Trophoblast cell (in vitro differentiated cells and primary cell): ENCODE results near the gene PRDM16.
A peak's percentile ranks its signal among the peaks of the same experiment; 100 is the strongest.

Experiments used
- DNase-seq, 2 donors: peaks; one replicate each; pipeline ENCODE4 v3.0.0-alpha.2; 2016
- H2AFZ ChIP-seq: 2 replicates; pipeline ENCODE4 v1.6.1; 2013; ENCODE audit warnings: low read length, moderate library complexity, mild to moderate bottlenecking; ENCODE audit not compliant: insufficient read depth, poor library complexity
- H2AK5ac ChIP-seq: 2 replicates; pipeline ENCODE4 v1.6.1; 2013; ENCODE audit warnings: mild to moderate bottlenecking, low read length
- H2BK120ac ChIP-seq: 2 replicates; pipeline ENCODE4 v1.6.1; 2013; ENCODE audit warnings: low read length, mild to moderate bottlenecking, moderate library complexity; ENCODE audit not compliant: insufficient read depth, poor library complexity
- H2BK12ac ChIP-seq: 2 replicates; pipeline ENCODE4 v1.6.1; 2013; ENCODE audit warnings: mild to moderate bottlenecking, low read length, moderate library complexity
- H2BK5ac ChIP-seq: 2 replicates; pipeline ENCODE4 v1.6.1; 2013; ENCODE audit warnings: low read length, low read depth, moderate library complexity, mild to moderate bottlenecking; ENCODE audit not compliant: poor library complexity
- H3K14ac ChIP-seq: 2 replicates; pipeline ENCODE4 v1.6.1; 2013; ENCODE audit warnings: mild to moderate bottlenecking, low read length
- H3K18ac ChIP-seq: 2 replicates; pipeline ENCODE4 v1.6.1; 2013; ENCODE audit warnings: mild to moderate bottlenecking, low read length
- H3K23ac ChIP-seq: 2 replicates; pipeline ENCODE4 v1.6.1; 2013; ENCODE audit warnings: low read length
- H3K27ac ChIP-seq: 2 replicates; pipeline ENCODE4 v1.5.1; 2013; ENCODE audit warnings: low read depth, mild to moderate bottlenecking, inconsistent platforms, low read length, moderate library complexity
- H3K27me3 ChIP-seq: 2 replicates; pipeline ENCODE4 v1.6.1; 2013; ENCODE audit warnings: inconsistent platforms, mild to moderate bottlenecking, low read length, moderate library complexity; ENCODE audit not compliant: insufficient read depth
- H3K36me3 ChIP-seq, 2 experiments: 1 replicate in 1 of 2; 2 replicates in 1 of 2; pipeline ENCODE4 v1.6.1; 2013; ENCODE audit warnings: low read length in 2 of 2, mild to moderate bottlenecking in 2 of 2, moderate library complexity in 1 of 2; ENCODE audit not compliant: insufficient read depth in 2 of 2, control insufficient read depth in 1 of 2
- H3K4ac ChIP-seq: 2 replicates; pipeline ENCODE4 v1.6.1; 2013; ENCODE audit warnings: low read depth, mild to moderate bottlenecking, low read length, moderate library complexity
- H3K4me1 ChIP-seq, 2 experiments: 1 replicate in 1 of 2; 2 replicates in 1 of 2; pipeline ENCODE4 v1.6.1; 2013; ENCODE audit warnings: low read length in 2 of 2, mild to moderate bottlenecking in 2 of 2, moderate library complexity in 1 of 2; ENCODE audit not compliant: insufficient read depth in 2 of 2, control insufficient read depth in 1 of 2
- H3K4me2 ChIP-seq: 2 replicates; pipeline ENCODE4 v1.6.1; 2013; ENCODE audit warnings: inconsistent platforms, mild to moderate bottlenecking, low read length, moderate library complexity
- H3K4me3 ChIP-seq: 2 replicates; pipeline ENCODE4 v1.5.1; 2013; ENCODE audit warnings: mild to moderate bottlenecking, low read depth, low read length, inconsistent platforms
- H3K79me1 ChIP-seq: one replicate; pipeline ENCODE4 v1.6.1; 2013; ENCODE audit warnings: low read length
- H3K79me2 ChIP-seq: 2 replicates; pipeline ENCODE4 v1.6.1; 2013; ENCODE audit warnings: low read length, mild to moderate bottlenecking; ENCODE audit not compliant: control insufficient read depth, insufficient read depth, poor library complexity
- H3K9ac ChIP-seq: 2 replicates; pipeline ENCODE4 v1.6.1; 2013; ENCODE audit warnings: mild to moderate bottlenecking, low read length
- H3K9me3 ChIP-seq: 2 replicates; pipeline ENCODE4 v1.6.1; 2013; ENCODE audit warnings: low read depth, mild to moderate bottlenecking, control low read depth, inconsistent platforms, low read length; ENCODE audit not compliant: insufficient read depth
- H4K12ac ChIP-seq: 2 replicates; pipeline ENCODE4 v1.6.1; 2013; ENCODE audit warnings: low read depth, mild to moderate bottlenecking, low read length, moderate library complexity
- H4K8ac ChIP-seq: 2 replicates; pipeline ENCODE4 v1.6.1; 2013; ENCODE audit warnings: low read depth, mild to moderate bottlenecking, low read length, moderate library complexity
- H4K91ac ChIP-seq: one replicate; pipeline ENCODE4 v1.6.1; 2013; ENCODE audit warnings: low read depth, mild to moderate bottlenecking, low read length, moderate library complexity
- WGBS: extraction: QIAGEN DNeasy Blood & Tissue Kit; methylation state at CpG from one replicate; pipeline ENCODE4 v1.1.7; 2013; ENCODE audit warnings: missing lambda C conversion rate; ENCODE audit not compliant: insufficient read length, insufficient coverage; ENCODE audit errors: extremely low coverage; 5-methylcytosine and 5-hydroxymethylcytosine counted together

Gene PRDM16

DNA sequence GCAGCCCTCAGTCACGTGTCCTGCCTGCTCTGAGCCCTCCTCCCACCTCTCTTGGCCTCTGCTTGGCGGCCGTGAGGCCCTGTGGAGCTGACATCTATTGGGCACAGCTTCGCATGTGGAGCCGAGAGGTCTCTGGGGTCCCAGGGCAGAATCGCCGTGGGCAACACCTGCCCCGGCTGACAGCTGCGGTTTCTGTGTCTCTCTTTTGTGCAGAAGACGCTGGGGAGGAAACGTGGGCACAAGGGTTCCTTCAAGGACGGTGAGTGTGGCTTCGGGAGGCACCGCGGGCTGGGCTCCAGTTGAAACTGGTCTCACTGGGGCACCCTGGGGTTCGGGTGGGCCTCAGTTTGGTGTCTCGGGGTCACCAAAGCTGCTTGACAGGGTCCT is 396.9 kb downstream of the PRDM16 start:
- Histone ChIP-seq H3K79me2 (peaks cover 2% of the 10 kb centered on the region), H3K4me2 (no peak overlapping the region), H3K18ac (no peak overlapping the region), H3K27ac (no peak overlapping the region), H3K79me1 (peaks cover 7% of the 10 kb centered on the region), H3K23ac (no peak overlapping the region), H2BK12ac (no peak overlapping the region), H4K8ac (no peak overlapping the region), H3K4me3 (no peak overlapping the region), H3K9me3 (peaks cover 7% of the 10 kb centered on the region), H2AK5ac (no peak overlapping the region), H4K91ac (no peak overlapping the region), H4K12ac (no peak overlapping the region), H3K27me3 (no peaks in the 10 kb centered on the region), H3K4ac (no peak overlapping the region), H3K14ac (no peak overlapping the region), H2BK5ac (no peak overlapping the region), H3K9ac (no peak overlapping the region), H2BK120ac (no peak overlapping the region), H3K36me3 (peaks cover 0 to 6% of the 10 kb centered on the region in 2 experiments), H3K4me1 (peaks cover 15 to 19% of the 10 kb centered on the region in 2 experiments), H2AFZ (no peak overlapping the region)
- DNase-seq = no peak
- no CpG with 5 or more reads among the region's 17 CpGs for WGBS

DNA sequence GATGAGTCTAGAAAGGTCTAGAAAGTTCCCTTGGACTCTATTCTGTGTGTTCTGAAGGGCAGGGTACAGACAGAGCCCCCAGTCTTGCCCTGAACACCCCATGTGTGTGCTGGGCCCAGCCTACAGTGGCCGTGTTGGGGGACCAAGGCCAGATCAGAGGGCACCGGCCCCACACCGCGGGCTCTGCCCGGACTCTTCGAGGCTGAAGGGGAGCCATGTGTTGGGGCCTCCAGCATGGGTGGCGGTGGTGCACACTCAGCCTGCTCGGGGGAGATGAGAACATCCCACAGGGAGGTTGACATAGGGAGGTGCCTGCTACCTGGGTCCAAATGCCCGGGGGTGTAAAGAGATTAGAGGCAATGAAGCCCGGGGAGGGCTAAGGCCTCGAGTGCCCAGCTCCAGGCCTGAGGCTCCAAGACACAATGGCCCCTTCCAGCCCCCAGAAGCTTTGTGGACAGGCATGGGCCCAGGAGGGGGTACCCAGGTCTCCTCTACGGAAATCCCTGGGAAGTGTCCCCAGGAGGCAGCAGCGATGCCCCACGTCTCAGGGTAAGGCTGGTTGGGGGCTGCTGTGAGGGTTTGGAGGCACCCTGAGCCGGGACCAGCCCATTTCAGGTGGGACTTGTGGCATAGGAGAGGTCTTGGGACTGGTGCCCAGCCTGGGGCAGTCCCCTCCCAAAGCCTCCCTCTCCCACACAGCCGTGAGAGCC is 397.5 kb downstream of the PRDM16 start:
- Histone ChIP-seq H3K23ac (no peak overlapping the region), H3K9me3 (peaks cover 7% of the 10 kb centered on the region), H3K4me3 (no peak overlapping the region), H2BK12ac (no peak overlapping the region), H4K12ac (no peak overlapping the region), H3K27me3 (no peaks in the 10 kb centered on the region), H3K14ac (peak overlapping the region; percentile 7), H2BK5ac (no peak overlapping the region), H3K79me2 (peaks cover 4% of the 10 kb centered on the region), H2AK5ac (no peak overlapping the region), H3K79me1 (peaks cover 9% of the 10 kb centered on the region), H2BK120ac (no peak overlapping the region), H3K9ac (no peak overlapping the region), H2AFZ (no peak overlapping the region), H3K4me2 (no peak overlapping the region), H3K18ac (no peak overlapping the region), H3K4ac (no peak overlapping the region), H4K8ac (no peak overlapping the region), H3K27ac (no peak overlapping the region), H3K4me1 (peaks cover 14 to 17% of the 10 kb centered on the region in 2 experiments), H4K91ac (peak overlapping the region; percentile 13), H3K36me3 (peaks cover 0 to 6% of the 10 kb centered on the region in 2 experiments)
- DNase-seq = peak in 1 of 2 donors; percentile 15
- WGBS = no CpG with 5 or more reads among the region's 16 CpGs

- Histone ChIP-seq H2BK12ac (peak overlapping the region; percentile 25), H3K4ac (no peak overlapping the region), H2AK5ac (no peak overlapping the region), H3K18ac (no peak overlapping the region), H2AFZ (no peak overlapping the region), H4K8ac (no peak overlapping the region), H2BK5ac (no peak overlapping the region), H3K27ac (no peak overlapping the region), H3K4me3 (no peak overlapping the region), H3K14ac (no peak overlapping the region), H3K4me1 (peaks cover 12 to 18% of the 10 kb centered on the region in 2 experiments), H4K12ac (no peak overlapping the region), H3K9me3 (peaks cover 7% of the 10 kb centered on the region), H2BK120ac (no peak overlapping the region), H3K79me1 (peaks cover 6% of the 10 kb centered on the region), H3K79me2 (peaks cover 4% of the 10 kb centered on the region), H4K91ac (peak overlapping the region; percentile 13), H3K36me3 (peaks cover 0 to 6% of the 10 kb centered on the region in 2 experiments), H3K9ac (no peak overlapping the region), H3K4me2 (no peak overlapping the region), H3K23ac (no peak overlapping the region), H3K27me3 (no peaks in the 10 kb centered on the region)
- peak; percentile 97 to 98 for DNase-seq
- WGBS = no CpG with 5 or more reads among the region's 35 CpGs
Measured at GRCh38 chr1:3467096-3468036, 398.4 kb downstream of the PRDM16 start.

DNA sequence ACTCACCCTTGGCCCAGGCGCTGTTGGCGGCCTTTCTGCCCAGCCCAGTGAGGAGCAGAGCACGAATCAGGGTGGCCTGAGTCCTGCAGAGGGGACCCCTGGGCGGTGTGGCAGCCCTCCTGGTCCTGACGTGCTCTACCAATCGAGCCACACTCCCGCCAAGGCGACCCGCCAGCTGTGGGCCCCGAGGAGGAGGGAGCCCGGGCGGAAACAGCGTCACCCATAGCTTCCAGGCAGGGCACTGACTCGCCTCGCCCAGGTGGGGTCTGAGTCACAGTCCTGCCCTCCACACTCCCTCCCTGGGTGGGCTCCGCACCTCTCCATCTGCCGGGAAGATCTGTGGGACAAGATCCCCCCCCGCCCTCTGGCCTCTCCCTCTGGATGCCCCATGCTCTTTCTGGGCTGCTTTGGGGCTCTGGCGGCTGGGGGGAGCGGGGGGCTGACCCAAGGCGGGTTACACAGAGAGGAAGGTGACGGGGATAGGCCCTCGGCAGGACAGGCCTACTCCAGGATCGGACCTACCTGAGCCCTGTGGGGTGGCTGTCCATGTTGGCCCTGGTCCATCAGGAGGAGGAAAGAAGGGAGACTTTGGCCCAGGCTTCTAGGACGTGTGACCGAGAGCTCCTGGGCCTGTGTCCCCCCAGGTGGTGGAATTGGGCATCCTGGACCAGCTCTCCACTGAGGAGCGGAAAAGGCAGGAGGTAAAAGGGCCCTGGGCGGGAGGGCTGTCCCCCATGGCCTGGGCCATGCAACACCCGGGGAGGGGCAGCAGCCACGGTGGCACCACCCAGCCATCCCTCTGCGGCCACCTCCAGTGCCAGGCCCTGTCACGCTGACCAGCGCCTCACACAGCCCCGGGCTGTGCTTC is 399.5 kb downstream of the PRDM16 start:
- Histone ChIP-seq H2AK5ac (no peak overlapping the region), H4K8ac (no peak overlapping the region), H2AFZ (no peak overlapping the region), H3K18ac (no peak overlapping the region), H3K27ac (no peak overlapping the region), H2BK12ac (no peak overlapping the region), H2BK5ac (no peak overlapping the region), H3K36me3 (peaks cover 0 to 6% of the 10 kb centered on the region in 2 experiments), H3K14ac (no peak overlapping the region), H3K4me2 (no peak overlapping the region), H2BK120ac (no peak overlapping the region), H3K4me3 (no peak overlapping the region), H3K79me2 (peaks cover 4% of the 10 kb centered on the region), H3K9ac (no peak overlapping the region), H4K12ac (no peak overlapping the region), H3K23ac (no peak overlapping the region), H3K4me1 (peaks cover 9 to 18% of the 10 kb centered on the region in 2 experiments), H3K9me3 (peaks cover 7% of the 10 kb centered on the region), H3K4ac (no peak overlapping the region), H3K79me1 (peaks cover 6% of the 10 kb centered on the region), H3K27me3 (no peaks in the 10 kb centered on the region), H4K91ac (no peak overlapping the region)
- WGBS = no CpG with 5 or more reads among the region's 34 CpGs
- DNase-seq = peak; percentile 81 to 85
